Middle frontal gyrus (tissue), 1 donor: ENCODE results near the gene CS.
A peak's percentile ranks its signal among the peaks of the same experiment; 100 is the strongest.

Experiments used
- DNase-seq: peaks from one replicate; pipeline ENCODE4 v3.0.0-alpha.2; 2015; ENCODE audit warnings: low spot score; ENCODE audit errors: extremely low spot score

CS gene

GRCh38 chr12:56252649-56253048 lies 47.5 kb downstream of the CS start:
- DNase-seq = no peak

GRCh38 chr12:56248711-56249110 lies 51.4 kb downstream of the CS start:
- no peak for DNase-seq

- DNase-seq = no peak
Observed at GRCh38 chr12:56247923-56248322, 52.2 kb downstream of the CS start.

- no peak for DNase-seq
Observed at GRCh38 chr12:56244494-56244893, 55.6 kb downstream of the CS start.

GRCh38 chr12:56243731-56244181 lies 56.4 kb downstream of the CS start:
- DNase-seq = no peak

- DNase-seq = no peak
Observed at GRCh38 chr12:56242986-56243385, 57.1 kb downstream of the CS start.

GRCh38 chr12:56241424-56242303 lies 58.5 kb downstream of the CS start:
- no peak for DNase-seq

GRCh38 chr12:56237552-56237951 lies 62.6 kb downstream of the CS start:
- DNase-seq = no peak

- no peak for DNase-seq
Observed at GRCh38 chr12:56236985-56237384, 63.1 kb downstream of the CS start.

GRCh38 chr12:56236091-56236490 lies 64.0 kb downstream of the CS start:
- DNase-seq = no peak

GRCh38 chr12:56234746-56235436 lies 65.2 kb downstream of the CS start:
- DNase-seq = no peak

- DNase-seq = no peak
Observed at GRCh38 chr12:56231184-56231582, 68.9 kb downstream of the CS start.

- DNase-seq = no peak
Observed at GRCh38 chr12:56230432-56231183, 69.5 kb downstream of the CS start.

- DNase-seq = no peak
Observed at GRCh38 chr12:56229916-56230431, 70.2 kb downstream of the CS start, which contains the start of gene SLC39A5. Gene SLC39A5, plus strand, starts transcription at chr12:56230051. Its CDS starts 1,224 bp downstream, at chr12:56231275.

GRCh38 chr12:56229082-56229481 lies 71.0 kb downstream of the CS start:
- no peak for DNase-seq

- DNase-seq = no peak
Observed at GRCh38 chr12:56224954-56225353, 75.2 kb downstream of the CS start.

- DNase-seq = peak; percentile 96
Observed at GRCh38 chr12:56224102-56224701, 75.9 kb downstream of the CS start, which contains the start of gene NABP2. Gene NABP2, plus strand, starts transcription at chr12:56224342. Its CDS starts 515 bp downstream, at chr12:56224857.

- no peak for DNase-seq
Observed at GRCh38 chr12:56223571-56224101, 76.5 kb downstream of the CS start.

- DNase-seq = no peak
Observed at GRCh38 chr12:56222531-56222895, 77.6 kb downstream of the CS start.

- peak; percentile 95 for DNase-seq
Observed at GRCh38 chr12:56221757-56222530, 78.2 kb downstream of the CS start, which contains the start of gene RNF41. Gene RNF41, minus strand, starts transcription at chr12:56221922. Its CDS starts 7,875 bp downstream, at chr12:56214047.
